ENCODE data around the gene IFNLR1.

DNA sequence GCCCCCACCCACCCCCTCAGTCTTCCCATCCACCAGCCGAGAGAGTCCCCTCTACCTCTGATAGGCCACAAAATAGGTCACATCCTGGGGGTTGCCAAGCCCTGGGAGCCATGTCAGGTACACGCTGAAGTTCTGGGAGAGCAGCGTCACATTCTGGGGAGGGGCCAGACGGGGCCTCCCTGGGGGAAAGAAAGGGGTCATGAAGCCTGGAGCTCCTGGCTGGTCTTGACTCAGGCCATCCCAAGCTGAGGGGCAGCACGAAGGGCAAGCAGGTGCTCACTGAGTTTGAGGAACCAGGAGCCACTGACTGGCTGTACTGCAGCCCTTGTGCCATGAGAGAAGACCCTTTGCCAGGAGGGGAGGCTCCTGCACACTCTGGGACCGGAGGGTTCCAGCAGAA lies 6.4 kb downstream of the IFNLR1 start:
- TF ChIP-seq, protein P1, sequence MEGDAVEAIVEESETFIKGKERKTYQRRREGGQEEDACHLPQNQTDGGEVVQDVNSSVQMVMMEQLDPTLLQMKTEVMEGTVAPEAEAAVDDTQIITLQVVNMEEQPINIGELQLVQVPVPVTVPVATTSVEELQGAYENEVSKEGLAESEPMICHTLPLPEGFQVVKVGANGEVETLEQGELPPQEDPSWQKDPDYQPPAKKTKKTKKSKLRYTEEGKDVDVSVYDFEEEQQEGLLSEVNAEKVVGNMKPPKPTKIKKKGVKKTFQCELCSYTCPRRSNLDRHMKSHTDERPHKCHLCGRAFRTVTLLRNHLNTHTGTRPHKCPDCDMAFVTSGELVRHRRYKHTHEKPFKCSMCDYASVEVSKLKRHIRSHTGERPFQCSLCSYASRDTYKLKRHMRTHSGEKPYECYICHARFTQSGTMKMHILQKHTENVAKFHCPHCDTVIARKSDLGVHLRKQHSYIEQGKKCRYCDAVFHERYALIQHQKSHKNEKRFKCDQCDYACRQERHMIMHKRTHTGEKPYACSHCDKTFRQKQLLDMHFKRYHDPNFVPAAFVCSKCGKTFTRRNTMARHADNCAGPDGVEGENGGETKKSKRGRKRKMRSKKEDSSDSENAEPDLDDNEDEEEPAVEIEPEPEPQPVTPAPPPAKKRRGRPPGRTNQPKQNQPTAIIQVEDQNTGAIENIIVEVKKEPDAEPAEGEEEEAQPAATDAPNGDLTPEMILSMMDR (IDR thresholded peaks at IDR 0.05 in 4 of 5, conservative IDR thresholded peaks at IDR 0.05 in 1 of 5): no peak
- TF ChIP-seq POLR2A (IDR thresholded peaks at IDR 0.05): no peak

Data from gastrocnemius medialis (tissue), 4 donors.